HG03025 (cell line): ENCODE results near the gene CMTM2.
"Not testable (repeated sequence)": the region's sequence is repeated elsewhere in the genome, so short reads cannot be mapped to it uniquely, and the experiment has no call there.

ENCODE experiments used
- ATAC-seq: cut with Tn5 transposase; IDR thresholded peaks from one replicate; pipeline ENCODE4 v1.9.1; 2021; ENCODE audit warnings: mild to moderate bottlenecking, moderate library complexity; ENCODE audit not compliant: unreplicated experiment, low FRiP score

CMTM2 gene

GRCh38 chr16:66627611-66628378 is 48.5 kb downstream of the CMTM2 start:
- not testable (repeated sequence) for ATAC-seq

- ATAC-seq, result no peak
These were observed 50.6 kb downstream of the CMTM2 start for GRCh38 chr16:66629856-66630255.

DNA sequence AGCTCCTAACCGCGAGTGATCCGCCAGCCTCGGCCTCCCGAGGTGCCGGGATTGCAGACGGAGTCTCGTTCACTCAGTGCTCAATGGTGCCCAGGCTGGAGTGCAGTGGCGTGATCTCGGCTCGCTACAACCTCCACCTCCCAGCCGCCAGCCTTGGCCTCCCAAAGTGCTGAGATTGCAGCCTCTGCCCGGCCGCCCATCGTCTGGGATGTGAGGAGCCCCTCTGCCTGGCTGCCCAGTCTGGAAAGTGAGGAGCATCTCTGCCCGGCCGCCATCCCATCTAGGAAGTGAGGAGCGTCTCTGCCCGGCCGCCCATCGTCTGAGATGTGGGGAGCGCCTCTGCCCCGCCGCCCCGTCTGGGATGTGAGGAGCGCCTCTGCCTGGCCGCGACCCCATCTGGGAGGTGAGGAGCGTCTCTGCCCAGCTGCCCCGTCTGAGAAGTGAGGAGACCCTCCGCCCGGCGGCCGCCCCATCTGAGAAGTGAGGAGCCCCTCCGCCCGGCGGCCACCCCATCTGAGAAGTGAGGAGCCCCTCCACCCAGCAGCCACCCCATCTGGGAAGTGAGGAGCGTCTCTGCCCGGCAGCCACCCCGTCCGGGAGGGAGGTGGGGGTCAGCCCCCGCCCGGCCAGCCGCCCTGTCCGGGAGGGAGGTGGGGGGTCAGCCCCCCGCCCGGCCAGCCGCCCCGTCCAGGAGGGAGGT is 51.4 kb downstream of the CMTM2 start:
- not testable (repeated sequence) for ATAC-seq

- not testable (repeated sequence) for ATAC-seq
These were observed 52.3 kb downstream of the CMTM2 start for GRCh38 chr16:66631558-66631957.

DNA sequence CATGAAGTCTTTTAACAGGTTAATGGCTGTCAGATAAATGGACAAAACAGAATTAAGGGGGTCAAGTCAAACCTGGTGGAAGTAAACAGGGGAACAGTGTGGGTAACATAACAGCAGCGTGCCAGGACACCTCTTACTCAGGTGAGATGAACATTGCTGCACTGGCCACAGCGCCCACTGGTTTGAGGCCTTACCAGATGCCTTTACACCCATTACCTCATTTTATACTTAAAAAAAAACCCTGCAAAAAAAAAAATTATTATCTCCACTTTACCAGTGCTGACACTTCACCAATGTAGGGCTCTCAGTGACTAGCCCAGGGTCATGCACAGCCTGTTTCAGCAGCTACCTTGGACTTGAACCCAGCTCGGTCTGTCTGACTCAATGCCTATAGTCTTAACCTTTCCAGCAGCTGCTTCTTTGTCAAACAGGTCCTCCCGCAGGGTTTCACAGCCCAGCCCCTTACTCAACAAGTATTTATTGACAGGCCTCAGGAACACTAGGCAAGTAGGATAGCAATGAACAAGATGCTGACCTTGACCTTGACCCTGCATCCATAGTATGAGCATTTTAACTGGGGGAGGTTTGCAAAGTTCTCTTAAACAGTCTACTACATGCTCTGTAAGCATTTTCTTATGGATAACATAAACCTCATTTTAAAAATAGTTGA is 55.4 kb downstream of the CMTM2 start:
- ATAC-seq, result no peak

DNA sequence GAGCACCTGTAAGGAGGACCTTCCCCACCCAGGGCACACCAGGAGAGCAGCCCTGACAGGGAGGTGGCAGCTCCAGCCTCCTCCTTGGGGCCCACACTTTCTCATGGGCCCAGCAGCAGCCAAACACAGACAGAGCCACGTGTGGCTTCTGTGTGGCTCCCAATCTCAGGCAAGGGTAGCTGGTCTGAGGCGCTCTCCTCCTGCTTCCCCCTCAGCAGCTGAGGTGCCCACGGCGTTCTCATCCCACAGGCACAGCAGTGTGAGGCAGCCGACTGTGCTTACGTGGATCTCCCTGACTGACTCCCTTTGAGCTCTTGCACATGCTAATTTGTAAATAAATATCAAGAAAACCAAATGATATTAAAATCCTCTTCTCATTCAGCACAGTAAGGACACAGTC is 56.1 kb downstream of the CMTM2 start:
- no peak for ATAC-seq

DNA sequence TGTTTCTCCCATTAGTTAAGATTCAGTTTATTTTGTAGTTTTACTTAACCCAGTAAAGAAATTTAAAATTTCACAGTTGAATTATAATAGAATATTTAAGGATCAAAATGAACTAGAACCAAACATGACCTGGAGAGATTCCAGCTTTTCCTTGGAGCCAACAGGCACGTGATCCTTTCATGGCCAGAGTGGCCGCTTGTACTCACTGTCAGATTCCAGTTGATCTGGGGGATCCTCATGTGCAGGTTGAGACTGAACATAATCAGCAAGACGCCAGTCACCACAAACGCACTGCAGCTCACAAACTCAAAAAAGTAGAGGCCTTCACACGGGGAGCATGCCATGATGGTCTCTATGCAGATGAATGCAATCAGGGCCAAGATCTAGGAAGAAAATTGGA is 56.9 kb downstream of the CMTM2 start:
- no peak for ATAC-seq

DNA sequence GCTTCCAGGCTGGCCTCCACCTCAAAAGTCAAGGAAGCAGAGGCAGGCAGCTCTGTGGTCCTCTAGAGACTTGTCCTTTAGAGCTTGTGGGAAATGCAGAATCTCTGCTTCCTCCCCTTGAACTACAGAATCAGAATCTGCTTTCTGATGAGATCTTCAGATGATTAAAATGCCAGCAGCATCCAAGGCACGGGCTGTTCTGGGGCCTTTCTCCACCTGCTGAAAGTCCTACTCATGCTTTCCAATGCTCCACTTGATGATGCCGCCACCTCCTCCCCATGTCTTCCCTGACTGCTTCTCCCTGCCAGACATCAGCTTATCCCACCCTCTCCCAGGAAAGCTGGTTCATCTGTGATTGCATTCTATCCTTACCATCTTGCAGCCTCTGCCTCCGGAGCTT is 58.5 kb downstream of the CMTM2 start:
- ATAC-seq, result no peak
